Endothelial cell (in vitro differentiated cells): ENCODE results near the gene KCNH4. TPM values are rescaled to one million over a fixed set of nuclear protein-coding genes. Genes with fewer than 3 reads are reported as not detected.

Source experiments
- DNase-seq: peaks from one replicate; pipeline ENCODE4 v3.0.0; 2021; ENCODE audit warnings: low spot score
- H3K27ac Mint-ChIP-seq: one replicate; pipeline ENCODE4 v1.8.0; 2021; ENCODE audit warnings: mixed read lengths, inconsistent platforms; ENCODE audit not compliant: unreplicated experiment
- H3K27me3 Mint-ChIP-seq: one replicate; pipeline ENCODE4 v1.8.0; 2021; ENCODE audit warnings: mild to moderate bottlenecking, moderate library complexity, mixed read lengths, inconsistent platforms; ENCODE audit not compliant: unreplicated experiment
- H3K36me3 Mint-ChIP-seq: one replicate; pipeline ENCODE4 v1.8.0; 2021; ENCODE audit warnings: mild to moderate bottlenecking, low read depth, mixed read lengths, inconsistent platforms; ENCODE audit not compliant: unreplicated experiment
- H3K4me1 Mint-ChIP-seq: one replicate; pipeline ENCODE4 v1.8.0; 2021; ENCODE audit warnings: mild to moderate bottlenecking, mixed read lengths, inconsistent platforms; ENCODE audit not compliant: unreplicated experiment
- H3K4me3 Mint-ChIP-seq: one replicate; pipeline ENCODE4 v1.8.0; 2021; ENCODE audit warnings: mild to moderate bottlenecking, mixed read lengths, inconsistent platforms; ENCODE audit not compliant: unreplicated experiment
- H3K9me3 Mint-ChIP-seq: one replicate; pipeline ENCODE4 v1.8.0; 2021; ENCODE audit warnings: mixed read lengths, inconsistent platforms; ENCODE audit not compliant: unreplicated experiment
- CTCF ChIP-seq: fragments of 200-600 bp; sonication (generic); IDR thresholded peaks from one replicate; pipeline ENCODE4 v1.5.0; 2021; ENCODE audit warnings: antibody characterized with exemption; ENCODE audit not compliant: unreplicated experiment
- total RNA-seq: library from RNA; stranded (reverse); fragmentation: NEBNext Ultra II Directional; extraction: Animal tissue kit (Norgen Biotek cat#: 25700); gene quantifications from one replicate; pipeline ENCODE4 v1.2.1, GENCODE V29; 2021; ENCODE audit not compliant: unreplicated experiment

The KCNH4 gene
- total RNA-seq, 1 donor from 2014 or later = 0.08 TPM

DNA sequence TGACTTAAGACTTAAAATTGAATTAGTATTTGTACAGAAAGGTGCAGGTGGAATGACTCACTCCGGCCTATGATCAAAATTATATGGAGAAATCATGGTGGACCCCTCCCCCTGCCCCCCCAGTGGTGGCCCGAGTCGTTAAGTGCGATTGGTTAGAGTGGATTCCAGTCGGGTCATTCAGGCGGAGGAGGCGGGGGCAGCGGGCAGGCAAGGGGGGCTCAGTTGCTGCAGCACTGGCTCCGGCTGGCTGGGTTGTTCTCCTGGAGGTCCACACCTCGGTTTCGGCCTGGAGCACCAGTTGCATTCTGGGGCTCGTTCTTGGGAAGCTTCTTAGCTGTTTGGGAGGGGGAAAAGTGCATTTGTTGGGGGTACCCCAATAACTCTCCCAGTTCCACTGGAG lies 55.4 kb downstream of the KCNH4 start:
- Mint-ChIP-seq H3K9me3 (no peaks in the 10 kb centered on the region), H3K36me3 (peaks cover 47% of the 10 kb centered on the region), H3K27me3 (peaks cover 10% of the 10 kb centered on the region), H3K27ac (no peak overlapping the region), H3K4me1 (peaks cover 12% of the 10 kb centered on the region), H3K4me3 (peak overlapping the region; percentile 56)
- no peak for TF ChIP-seq CTCF
- no peak for DNase-seq

DNA sequence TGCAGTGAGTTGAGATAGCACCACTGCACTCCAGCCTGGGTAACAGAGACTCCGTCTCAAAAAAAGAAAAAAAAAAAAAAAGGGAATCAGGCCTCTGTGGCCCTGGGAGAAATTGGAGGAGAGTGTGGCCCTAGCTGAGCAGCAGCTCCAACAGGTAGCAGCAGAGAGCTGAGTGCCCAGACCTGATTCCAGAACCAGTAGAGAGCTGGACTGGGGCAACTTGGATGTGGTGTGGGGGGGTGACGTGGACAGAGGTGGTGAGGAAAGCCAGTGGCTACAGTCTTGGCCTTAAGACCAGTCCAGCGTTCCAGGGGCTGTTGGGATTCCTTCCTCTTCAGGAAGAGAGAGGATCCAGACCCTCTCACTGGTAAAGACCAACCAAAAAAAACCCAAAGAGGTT lies 56.7 kb downstream of the KCNH4 start:
- no peak overlapping the region for H3K27ac Mint-ChIP-seq
- no peak for DNase-seq
- peaks cover 8% of the 10 kb centered on the region for H3K27me3 Mint-ChIP-seq
- peaks cover 10% of the 10 kb centered on the region for H3K4me1 Mint-ChIP-seq
- peaks cover 39% of the 10 kb centered on the region for H3K36me3 Mint-ChIP-seq
- no peak overlapping the region for H3K4me3 Mint-ChIP-seq
- H3K9me3 Mint-ChIP-seq = no peaks in the 10 kb centered on the region
- no peak for TF ChIP-seq CTCF

DNA sequence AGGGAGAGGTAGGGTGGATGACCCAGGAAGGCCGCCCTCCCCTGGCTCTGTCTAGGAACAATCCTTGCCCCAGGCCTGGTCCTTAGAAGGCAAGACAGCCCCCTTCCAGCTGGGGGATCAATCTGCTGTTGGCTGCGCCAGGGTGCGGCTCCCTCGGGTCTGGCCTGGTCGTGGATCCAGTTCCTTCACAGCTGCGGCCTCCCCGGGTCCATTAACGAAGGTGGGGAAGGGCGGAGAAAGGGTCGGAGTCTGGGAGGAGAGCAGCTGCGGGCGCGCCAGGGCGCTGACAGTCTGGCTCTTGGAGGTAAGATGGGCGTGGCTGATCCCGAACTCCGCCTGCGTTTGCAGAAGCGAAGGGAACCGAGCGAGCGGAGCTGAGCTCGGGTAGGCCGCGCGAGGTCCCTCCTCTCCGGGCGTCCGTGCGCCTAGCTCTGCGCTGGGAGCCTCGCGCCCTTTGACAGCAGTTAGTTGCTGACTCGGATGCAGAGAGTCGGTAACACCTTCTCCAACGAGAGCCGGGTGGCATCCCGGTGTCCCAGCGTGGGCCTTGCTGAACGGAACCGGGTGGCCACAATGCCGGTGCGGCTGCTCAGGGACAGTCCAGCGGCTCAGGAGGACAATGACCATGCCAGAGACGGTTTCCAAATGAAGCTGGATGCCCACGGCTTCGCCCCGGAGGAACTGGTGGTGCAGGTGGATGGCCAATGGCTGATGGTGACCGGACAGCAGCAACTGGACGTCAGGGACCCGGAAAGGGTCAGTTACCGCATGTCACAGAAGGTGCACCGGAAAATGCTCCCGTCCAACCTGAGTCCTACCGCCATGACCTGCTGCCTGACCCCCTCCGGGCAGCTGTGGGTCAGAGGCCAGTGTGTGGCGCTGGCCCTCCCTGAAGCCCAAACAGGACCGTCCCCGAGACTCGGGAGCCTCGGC lies 58.3 kb downstream of the KCNH4 start, which contains the start of gene HSPB9:
Gene HSPB9 (plus strand): TSS at position 434 of the 933 bp plus-strand sequence. CDS start 47 bp downstream, at position 481.
- Mint-ChIP-seq H3K27ac (peak within 1 kb of the TSS; percentile 72), H3K27me3 (peaks cover 10% of the 10 kb centered on the region), H3K4me1 (peaks cover 13% of the 10 kb centered on the region), H3K9me3 (no peaks in the 10 kb centered on the region), H3K4me3 (peak within 1 kb of the TSS; percentile 74), H3K36me3 (peaks cover 26% of the 10 kb centered on the region)
- no peak for TF ChIP-seq CTCF
- no peak for DNase-seq

DNA sequence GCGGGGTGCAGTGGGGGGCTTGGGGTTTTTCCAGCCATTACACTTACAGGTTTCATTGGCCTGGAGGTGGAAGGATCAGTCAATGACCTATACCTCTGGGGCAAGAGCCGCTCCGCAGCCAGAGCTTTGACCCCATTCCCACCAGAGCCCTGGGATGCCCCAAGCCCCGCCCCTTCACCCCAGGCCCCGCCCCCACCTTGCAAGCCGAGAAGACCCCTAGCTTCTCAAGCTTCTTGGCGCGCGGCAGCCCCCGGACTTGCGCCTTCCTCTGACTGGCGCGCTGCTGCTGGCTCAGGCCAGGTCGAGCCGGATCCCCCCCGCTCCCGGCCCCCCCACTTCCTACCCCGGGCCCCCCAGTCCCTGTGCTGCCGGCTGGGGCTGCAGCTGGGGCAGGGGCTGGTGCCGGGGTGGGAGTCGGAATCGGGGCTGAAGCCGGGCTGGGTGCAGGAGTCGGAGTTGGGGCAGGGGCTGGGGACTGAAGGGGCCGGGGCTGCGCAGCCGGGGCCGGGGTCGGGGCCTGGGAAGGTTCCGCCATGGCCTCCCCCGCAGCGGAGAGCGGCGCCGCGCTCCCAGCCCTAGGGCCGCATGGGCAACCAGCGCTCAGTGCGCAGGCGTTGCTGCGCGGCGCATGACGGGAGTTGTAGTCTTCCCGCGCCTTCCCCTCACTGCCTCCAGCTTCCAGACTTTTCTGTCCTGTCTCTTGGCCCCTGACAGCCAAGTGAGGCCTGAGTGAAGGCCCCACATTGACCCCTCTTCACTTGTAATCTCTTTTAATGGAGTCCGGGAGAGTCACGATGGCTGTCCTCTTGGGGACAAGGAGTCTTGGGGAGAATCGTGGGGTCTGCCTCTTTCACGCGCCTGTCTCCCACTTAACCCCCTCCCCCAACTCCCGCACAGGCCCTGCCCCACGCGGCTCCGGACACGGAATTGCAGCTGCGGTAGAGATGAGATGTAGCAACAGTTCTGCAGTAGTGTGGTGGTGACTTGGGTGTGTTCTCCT lies 59.9 kb downstream of the KCNH4 start, which contains the start of gene KAT2A:
Gene KAT2A (minus strand): TSS at position 598 of the 1,000 bp plus-strand sequence. CDS start 63 bp downstream, at position 535.
- Mint-ChIP-seq H3K4me1 (peaks cover 13% of the 10 kb centered on the region), H3K4me3 (peak within 1 kb of the TSS; percentile 74), H3K27ac (peak within 1 kb of the TSS; percentile 61), H3K27me3 (peaks cover 11% of the 10 kb centered on the region), H3K9me3 (no peaks in the 10 kb centered on the region), H3K36me3 (peaks cover 15% of the 10 kb centered on the region)
- DNase-seq = peak; percentile 77
- no peak for TF ChIP-seq CTCF
